ENCODE data around the gene WIZ.
"Not testable (repeated sequence)": the region's sequence is repeated elsewhere in the genome, so short reads cannot be mapped to it uniquely, and the experiment has no call there.

WIZ gene, protein sequence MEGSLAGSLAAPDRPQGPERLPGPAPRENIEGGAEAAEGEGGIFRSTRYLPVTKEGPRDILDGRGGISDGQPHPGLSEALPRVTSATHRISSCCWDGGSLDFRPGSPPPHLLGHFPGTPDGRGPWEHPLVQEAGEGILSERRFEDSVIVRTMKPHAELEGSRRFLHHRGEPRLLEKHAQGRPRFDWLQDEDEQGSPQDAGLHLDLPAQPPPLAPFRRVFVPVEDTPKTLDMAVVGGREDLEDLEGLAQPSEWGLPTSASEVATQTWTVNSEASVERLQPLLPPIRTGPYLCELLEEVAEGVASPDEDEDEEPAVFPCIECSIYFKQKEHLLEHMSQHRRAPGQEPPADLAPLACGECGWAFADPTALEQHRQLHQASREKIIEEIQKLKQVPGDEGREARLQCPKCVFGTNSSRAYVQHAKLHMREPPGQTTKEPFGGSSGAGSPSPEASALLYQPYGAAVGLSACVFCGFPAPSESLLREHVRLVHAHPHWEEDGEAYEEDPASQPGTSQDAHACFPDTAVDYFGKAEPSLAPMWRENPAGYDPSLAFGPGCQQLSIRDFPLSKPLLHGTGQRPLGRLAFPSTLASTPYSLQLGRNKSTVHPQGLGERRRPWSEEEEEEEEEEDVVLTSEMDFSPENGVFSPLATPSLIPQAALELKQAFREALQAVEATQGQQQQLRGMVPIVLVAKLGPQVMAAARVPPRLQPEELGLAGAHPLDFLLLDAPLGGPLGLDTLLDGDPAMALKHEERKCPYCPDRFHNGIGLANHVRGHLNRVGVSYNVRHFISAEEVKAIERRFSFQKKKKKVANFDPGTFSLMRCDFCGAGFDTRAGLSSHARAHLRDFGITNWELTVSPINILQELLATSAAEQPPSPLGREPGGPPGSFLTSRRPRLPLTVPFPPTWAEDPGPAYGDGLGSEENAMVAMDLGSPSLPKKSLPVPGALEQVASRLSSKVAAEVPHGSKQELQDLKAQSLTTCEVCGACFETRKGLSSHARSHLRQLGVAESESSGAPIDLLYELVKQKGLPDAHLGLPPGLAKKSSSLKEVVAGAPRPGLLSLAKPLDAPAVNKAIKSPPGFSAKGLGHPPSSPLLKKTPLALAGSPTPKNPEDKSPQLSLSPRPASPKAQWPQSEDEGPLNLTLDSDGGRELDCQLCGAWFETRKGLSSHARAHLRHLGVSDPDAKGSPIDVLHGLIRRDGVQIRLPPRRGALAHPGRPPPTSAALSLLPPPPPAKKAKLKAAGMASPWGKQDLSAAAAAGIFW (N-terminal part only)

GRCh38 chr19:15449620-15450527 lies at the start of gene WIZ:
Gene WIZ (minus strand): TSS chr19:15449956. CDS start chr19:15448307, 1,649 bp downstream.
- peak; percentile 86 to 88 for DNase-seq

DNA sequence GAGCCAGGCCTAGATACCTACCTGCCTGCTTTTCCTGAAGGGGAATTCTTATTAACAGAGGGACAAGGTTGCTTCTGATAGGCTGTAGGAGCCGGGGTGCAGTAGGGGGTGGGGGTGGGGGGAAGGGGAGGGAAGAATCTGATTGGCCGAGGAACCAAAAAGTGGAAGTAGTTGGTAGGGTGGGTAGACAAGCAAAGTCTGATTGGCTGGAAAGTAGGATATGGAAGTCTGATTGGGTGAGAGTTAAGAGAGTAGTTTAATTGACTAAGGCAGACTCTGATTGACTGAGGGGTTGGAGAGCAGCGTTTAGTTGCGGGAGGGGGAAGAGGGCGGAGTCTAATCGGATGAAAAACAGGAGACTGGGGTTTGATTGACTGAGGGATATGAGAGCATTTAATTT lies 49.2 kb upstream of the WIZ start:
- DNase-seq = no peak

- no peak for DNase-seq
Measured at GRCh38 chr19:15498156-15498858, 48.6 kb upstream of the WIZ start.

- DNase-seq = no peak
Measured at GRCh38 chr19:15495151-15495550, 45.4 kb upstream of the WIZ start.

DNA sequence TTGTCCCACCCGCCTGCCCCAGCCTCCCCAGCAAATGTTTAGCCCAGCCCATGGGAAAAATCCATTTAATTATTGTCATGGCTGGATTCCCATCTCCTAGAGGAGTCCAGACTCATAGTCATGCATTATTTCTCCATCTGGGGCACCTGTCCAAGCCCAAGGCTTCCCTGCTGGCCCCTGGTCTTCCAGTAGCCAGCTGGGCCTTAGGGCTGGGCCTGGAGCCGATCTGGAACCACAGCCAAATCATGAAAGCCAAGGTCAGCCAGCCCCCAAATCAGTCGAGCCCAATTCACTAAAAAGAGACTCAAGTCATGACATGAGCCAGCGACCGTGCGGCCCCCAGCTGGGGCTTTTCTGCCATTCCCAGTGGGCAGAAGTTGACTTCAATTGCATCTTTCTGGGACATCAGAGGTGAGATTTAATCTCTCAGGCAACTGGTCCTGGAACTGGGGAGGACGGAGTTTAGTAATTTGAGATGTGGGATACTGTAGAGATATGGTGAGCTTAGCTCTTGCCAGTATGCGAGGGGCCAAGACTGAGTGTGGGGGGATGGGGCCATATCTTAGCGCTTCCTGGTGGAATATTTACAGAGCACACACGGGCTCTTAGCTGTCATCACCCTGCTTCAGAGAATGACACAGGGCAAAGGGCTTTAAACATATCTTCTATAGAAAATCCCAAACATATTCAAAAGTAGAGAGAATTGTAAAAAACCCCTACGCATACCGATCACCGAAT lies 38.9 kb upstream of the WIZ start:
- DNase-seq = no peak

- DNase-seq = no peak
Measured at GRCh38 chr19:15487038-15487437, 37.3 kb upstream of the WIZ start.

DNA sequence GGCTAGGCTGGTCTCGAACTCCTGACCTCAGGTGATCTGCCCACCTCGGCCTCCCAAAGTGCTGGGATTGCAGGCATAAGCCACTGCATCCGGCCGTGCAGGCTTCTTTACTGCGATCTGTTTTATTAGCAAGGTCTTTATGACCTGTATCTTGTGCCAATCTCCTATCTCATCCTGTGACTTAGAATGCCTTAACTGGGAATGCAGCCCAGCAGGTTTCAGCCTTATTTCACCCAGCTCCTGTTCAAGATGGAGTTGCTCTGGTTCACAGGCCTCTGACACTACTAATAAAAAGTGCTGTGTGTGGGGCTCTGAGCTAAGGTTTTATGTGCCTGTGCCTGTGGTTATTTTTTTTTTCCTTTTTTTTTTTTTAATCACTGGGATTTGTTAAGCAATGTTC lies 36.0 kb upstream of the WIZ start:
- DNase-seq = not testable (repeated sequence)

GRCh38 chr19:15480996-15481395 lies 31.2 kb upstream of the WIZ start:
- DNase-seq = not testable (repeated sequence)

DNA sequence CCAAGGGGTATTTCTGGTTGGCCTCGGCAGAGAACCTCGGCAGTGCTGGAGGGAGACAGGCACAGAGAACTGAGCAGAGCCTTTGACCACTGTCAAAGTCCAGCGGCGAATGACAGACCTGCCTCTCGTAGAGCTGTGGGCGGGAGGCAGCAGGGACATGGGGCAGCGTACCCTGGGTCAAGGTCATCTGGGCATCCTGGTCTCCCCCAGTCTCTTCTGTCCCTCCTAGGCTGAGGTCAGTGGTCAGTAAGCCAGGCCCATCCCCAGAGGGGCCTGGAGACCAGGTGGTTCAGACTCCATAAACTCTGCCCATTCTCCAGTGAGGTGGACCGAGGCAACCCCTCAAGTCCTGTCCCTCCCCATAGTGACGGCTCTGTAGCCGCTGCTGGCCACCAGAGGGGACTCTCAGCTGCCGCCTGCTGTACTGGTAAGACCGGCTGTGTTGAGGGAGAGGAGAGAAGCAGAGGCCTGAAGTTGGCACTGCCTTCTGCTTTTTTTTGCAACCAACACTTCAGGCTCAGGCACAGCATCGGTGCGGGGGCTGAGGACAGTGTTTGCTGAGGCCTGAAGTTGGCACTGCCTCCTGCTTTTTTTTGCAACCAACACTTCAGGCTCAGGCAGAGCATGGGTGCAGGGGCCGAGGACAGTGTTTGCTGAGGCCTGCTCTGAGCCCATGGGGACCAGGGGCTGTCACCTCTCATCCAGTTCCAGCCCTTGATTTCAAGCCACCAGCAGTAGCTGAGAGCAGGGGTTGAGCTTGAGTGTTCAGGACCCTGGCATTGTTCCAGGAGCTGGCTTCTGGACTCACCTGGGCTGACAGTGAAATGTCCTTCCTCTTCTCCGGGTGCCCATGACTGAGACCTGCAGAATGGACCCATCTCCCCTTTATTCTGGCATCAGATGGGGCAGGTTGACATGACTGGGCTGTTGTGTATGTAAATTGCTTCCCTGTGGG lies 29.9 kb upstream of the WIZ start, which contains the start of gene PGLYRP2:
Gene PGLYRP2 (minus strand): TSS at position 111 of the 955 bp plus-strand sequence. CDS start 130 bp downstream, outside the sequence.
- peak in 1 of 2 donors; percentile 38 for DNase-seq

DNA sequence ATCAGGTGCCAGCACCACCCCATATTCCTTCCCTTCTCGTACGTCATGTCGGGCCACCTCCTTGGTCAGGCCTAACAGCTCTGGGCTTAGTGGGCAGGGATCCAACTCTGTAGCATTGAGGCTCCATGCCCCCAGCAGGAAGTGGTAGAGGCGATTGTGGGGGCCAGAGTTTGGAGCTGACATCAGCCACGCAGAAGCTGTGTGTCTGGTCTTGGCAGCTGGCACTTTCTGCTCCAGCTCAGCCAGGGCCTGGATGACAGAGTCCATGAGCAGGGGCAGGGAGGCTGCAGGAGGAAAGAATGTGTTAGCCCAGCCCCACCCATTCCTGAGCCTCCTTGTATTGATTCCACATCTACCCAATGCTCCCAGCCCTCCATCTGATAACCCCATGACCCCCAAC lies 26.6 kb upstream of the WIZ start:
- DNase-seq = no peak

- no peak for DNase-seq
Measured at GRCh38 chr19:15475611-15476010, 25.9 kb upstream of the WIZ start.

DNA sequence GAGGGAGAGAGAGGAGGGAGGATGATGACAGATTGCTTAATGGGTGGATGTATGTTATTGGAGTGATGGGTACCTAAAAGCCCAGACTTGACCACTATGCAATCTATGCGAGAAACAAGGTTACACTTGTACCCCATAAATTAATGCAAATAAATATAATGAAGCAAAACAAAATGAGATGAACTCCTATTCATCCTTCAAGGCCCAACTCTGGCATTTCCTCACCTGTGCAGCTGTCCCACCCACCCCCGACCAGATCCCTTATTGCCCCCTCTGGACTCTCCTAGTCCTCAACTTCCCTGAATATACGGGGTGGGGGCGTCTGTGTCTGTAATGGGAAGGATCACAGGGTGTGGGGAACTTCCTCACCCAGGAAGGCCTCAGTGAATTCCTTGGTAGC lies 25.4 kb upstream of the WIZ start:
- no peak for DNase-seq

- not testable (repeated sequence) for DNase-seq
Measured at GRCh38 chr19:15473821-15474220, 24.1 kb upstream of the WIZ start.

- no peak for DNase-seq
Measured at GRCh38 chr19:15471639-15472101, 21.9 kb upstream of the WIZ start.

- peak in 1 of 2 donors; percentile 36 for DNase-seq
Measured at GRCh38 chr19:15469513-15470297, 19.9 kb upstream of the WIZ start.

- no peak for DNase-seq
Measured at GRCh38 chr19:15468675-15469512, 19.1 kb upstream of the WIZ start.

DNA sequence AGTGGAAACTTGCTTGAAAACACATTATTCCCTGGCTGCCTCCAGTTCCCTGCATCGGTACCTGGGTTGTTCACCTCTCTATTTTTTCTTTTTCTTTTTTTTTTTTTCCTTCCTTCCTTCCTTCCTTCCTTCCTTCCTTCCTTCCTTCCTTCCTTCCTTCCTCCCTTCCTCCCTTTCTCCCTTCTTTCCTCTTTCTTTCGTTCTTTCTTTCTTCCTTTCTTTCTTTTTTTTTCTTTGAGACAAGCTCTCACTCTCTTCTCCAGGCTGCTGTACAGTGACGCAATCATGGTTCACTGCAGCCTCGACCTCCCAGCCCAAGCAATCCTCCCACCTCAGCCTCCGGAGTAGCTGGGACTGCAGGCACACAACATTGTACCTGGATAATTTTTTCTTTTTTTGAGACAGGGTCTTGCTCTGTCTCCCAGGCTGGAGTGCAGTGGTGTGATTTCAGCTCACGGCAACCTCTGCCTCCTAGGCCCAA lies 18.0 kb upstream of the WIZ start:
- DNase-seq = no peak

Measured in CD4-positive, alpha-beta T cell treated with Interleukin-4 for 1 hour (primary cell).